CD1c-positive myeloid dendritic cell (primary cell): ENCODE results near the gene RNF38.
"Not testable (repeated sequence)": the region's sequence is repeated elsewhere in the genome, so short reads cannot be mapped to it uniquely, and the experiment has no call there.

Experiments
- DNase-seq: peaks from one replicate; pipeline ENCODE4 v3.0.0-alpha.2; 2016; ENCODE audit errors: extremely low spot score

The RNF38 gene

GRCh38 chr9:36399980-36400331 is at the start of gene RNF38:
TSS of gene RNF38 (minus strand) at chr9:36400269. CDS start at chr9:36400108, 161 bp downstream.
- DNase-seq: peak; percentile 69

DNA sequence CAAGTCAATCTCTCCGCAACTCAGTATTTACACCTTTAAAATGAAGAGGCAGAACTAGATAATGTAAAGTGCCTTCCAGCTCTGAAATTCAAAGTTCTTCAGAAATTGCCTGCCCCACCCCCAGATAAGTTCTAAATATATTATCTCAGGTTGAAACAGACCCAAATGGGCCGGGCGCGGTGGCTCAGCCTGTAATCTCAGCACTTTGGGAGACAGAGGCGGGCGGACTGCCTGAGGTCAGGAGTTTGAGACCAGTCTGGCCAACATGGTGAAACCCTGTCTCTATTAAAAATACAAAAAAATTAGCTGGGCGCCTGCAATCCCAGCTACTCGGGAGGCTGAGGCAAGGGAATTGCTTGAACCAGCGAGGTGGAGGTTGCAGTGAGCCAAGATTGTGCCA is 48.5 kb upstream of the RNF38 start:
- not testable (repeated sequence) for DNase-seq

GRCh38 chr9:36448017-36448416 is 47.9 kb upstream of the RNF38 start:
- DNase-seq: no peak

- DNase-seq: not testable (repeated sequence)
These were observed 46.6 kb upstream of the RNF38 start for GRCh38 chr9:36446678-36447077.

- DNase-seq: no peak
These were observed 45.8 kb upstream of the RNF38 start for GRCh38 chr9:36445800-36446361.

- no peak for DNase-seq
These were observed 44.1 kb upstream of the RNF38 start for GRCh38 chr9:36444203-36444602.

- no peak for DNase-seq
These were observed 43.5 kb upstream of the RNF38 start for GRCh38 chr9:36443581-36443980.

DNA sequence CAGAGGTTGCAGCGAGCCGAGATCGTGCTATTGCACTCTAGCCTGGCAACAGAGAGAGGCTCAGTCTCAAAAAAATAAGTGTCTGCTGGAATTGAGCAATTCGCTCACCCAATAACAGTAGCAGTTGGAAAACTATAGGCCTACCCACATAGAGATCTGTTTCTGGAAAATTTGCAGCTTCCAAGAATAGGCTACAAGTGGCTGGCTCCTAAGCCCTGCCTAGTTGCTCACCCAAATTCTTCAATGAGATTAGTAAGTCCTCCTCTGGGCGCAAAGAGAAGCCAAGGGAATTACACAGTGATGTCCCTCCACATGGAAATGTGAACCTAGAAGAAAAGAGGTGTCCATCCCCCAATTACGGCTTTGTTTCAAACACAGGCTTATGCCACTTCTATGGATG is 42.6 kb upstream of the RNF38 start:
- DNase-seq: no peak

DNA sequence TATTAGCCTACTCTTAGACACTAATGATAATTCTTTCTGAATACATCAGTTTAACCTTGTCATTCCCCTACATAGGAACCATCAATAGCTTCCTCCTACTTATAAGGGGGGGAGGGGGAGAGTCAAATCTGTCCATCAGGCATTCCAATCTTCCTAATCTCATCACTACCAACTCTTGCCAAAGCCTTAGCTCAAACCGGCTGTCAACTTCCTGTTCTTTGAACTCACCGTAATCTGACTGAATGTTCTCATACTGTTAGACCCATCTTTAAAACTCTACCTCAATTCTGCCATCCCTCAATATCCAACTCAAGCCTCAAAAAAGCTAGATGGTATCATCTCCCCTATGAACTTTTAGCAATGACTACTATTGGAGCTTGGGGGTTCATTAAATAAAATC is 41.9 kb upstream of the RNF38 start:
- no peak for DNase-seq

GRCh38 chr9:36438536-36439236 is 38.6 kb upstream of the RNF38 start:
- no peak for DNase-seq

- DNase-seq: no peak
These were observed 37.7 kb upstream of the RNF38 start for GRCh38 chr9:36437790-36438189.

GRCh38 chr9:36436909-36437308 is 36.8 kb upstream of the RNF38 start:
- DNase-seq: no peak

DNA sequence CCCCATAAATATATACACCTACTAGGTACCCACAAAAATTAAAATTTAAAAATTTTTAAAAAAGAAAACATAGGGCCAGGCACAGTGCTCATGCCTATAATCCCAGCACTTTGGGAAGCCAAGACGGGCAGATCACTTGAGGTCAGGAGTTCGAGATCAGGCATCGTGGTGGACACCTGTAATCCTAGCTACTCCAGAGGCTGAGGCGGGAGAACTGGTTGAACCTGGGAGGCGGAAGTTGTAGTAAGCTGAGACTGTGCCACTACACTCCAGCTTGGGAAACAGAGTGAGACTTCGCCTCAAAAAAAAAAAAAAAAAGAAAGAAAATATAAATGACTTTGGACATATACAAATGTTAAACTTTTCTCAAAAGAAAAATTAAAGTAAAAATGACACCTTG is 33.3 kb upstream of the RNF38 start:
- DNase-seq: no peak

DNA sequence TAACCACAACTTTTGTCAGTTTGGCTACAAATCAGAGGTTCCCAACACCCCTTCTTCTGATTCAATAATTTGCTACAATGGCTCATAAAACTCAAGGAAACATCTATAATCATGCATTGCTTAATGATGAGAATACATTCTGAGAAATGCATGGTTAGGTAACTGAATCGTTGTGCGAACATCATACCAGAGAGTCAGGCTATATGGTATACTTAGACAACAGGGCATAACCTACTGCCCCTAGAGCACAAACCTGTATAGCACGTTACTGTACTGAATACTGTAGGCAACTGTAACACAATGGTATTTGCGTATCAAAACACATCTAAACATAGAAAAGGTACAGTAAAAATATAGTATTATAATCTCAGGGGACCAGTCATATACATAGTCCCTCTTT is 31.0 kb upstream of the RNF38 start:
- DNase-seq: no peak

GRCh38 chr9:36426945-36427344 is 26.9 kb upstream of the RNF38 start:
- DNase-seq: no peak

DNA sequence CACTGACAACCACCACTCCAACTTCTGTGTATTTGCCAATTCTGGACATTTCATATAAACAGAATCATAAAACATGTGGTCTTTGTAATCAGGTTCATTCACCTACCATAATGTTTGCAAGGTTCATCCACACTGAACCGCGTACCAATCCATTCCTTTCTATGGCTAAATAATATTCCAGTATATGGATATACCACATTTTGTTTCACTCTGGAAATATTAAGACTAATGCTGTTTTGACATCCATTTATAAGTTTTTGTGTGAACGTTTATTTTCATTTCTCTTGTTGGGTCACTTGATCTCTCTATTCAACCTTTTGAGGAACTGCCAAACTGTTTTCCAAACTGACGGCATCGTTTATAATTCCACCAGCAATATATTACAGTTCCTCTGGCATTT is 26.3 kb upstream of the RNF38 start:
- DNase-seq: no peak

DNA sequence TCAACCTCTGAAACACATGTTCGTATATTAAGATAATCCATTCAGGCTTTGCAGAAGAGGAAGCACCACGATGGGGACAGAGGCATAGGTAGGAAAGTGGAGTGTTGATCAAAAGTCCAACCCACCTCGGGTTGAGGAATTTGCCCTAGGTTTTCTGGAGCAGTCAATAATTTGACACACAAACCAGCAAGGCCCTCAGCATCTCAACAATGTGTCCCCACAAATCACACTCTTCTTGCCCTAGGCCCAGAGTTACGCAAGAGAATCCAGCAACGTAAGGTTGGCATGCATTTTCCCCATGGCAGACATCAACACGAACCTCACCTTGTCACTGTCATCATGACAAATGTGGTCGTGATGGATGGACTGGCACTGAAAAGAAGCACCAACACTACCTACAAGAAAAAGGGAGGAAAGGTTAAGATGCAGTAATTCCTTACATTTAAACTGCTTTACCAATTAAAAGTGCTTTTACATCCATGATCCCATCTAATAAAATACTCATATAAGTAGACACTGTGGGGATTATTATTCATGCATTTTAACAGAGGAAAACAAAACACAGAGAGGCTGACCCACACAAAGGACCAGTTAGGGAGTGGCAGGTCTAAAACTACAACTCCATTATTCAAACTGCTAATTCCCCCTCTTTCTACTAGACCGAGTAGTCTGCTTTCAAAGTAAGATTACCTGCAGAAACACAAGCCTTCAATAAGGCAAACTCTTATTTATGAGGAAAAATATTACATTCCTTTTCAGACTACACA is 24.4 kb upstream of the RNF38 start:
- no peak for DNase-seq

GRCh38 chr9:36423206-36423605 is 23.1 kb upstream of the RNF38 start:
- no peak for DNase-seq

DNA sequence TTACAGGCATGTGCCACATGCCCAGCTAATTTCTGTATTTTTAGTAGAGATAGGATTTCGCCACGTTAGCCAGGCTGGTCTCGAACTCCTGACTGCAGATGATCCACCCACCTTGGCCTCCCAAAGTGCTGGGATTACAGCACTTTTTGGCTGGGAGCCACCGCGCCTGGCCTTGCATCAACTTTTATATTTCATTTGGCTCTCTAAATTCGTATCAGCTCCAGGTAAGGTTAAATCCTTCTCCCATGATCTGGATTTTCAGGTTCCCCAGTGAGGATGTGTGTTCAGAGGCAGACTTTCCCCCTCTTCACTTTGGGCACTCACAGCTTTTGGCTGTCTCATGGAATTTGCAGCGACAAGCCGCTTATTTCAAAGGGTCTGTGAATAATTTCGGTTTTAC is 16.8 kb upstream of the RNF38 start:
- DNase-seq: no peak

DNA sequence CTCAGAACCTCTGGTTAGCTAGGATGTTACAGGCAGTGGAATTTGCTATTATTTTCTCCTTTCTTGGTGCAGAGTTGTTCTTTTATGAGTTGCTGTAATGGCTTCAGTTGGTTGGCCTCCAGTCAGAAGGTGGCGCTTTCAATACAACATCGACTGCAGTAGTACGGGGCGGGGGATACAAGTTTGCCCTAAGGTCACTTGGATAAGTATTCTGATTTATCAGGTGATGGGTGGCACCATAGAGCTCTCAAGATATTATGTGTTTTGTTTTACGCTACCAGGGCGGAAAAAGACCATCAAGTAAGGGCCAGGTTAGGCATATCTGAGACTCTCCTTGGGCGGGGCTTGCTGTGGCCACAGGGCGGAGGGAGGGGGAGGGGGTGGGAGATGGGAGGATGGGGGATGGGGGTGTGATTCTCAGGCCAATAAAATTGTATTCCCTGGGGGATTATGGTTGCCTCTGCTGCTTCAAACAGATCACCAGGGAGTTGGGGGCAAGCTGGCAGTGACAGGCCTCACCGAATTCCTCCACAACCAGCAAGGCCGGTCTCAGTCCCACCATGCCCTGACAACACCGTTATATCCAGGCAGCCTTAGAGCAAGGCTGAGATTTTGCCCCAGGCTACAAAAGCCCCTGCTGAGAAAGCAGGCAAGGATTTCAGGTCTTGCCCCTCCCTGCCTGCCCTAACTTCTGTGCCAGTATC is 15.9 kb upstream of the RNF38 start:
- DNase-seq: no peak

GRCh38 chr9:36411410-36411809 is 11.3 kb upstream of the RNF38 start:
- DNase-seq: not testable (repeated sequence)

DNA sequence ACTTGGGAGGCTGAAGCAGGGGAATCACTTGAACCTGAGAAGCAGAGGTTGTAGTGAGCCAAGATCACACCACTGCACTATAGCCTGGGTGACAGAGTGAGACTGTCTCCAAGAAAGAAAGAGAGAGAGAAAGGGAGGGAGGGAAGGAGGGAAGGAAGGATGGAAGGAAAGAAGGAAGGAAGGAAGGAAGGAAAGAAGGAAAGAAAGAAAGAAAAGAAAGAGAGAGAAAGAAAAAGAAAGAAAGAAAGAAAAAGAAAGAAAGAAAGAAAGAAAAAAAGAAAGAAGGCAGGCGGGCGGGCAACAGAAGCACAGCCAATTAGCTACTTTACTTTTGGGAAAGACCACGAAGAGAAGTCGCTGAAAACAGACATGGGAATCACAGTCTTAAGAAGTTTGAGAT is 9.0 kb upstream of the RNF38 start:
- DNase-seq: not testable (repeated sequence)
